ENCODE data around the gene HOXD13. TPM values are rescaled to one million over a fixed set of nuclear protein-coding genes. Genes with fewer than 3 reads are reported as not detected.

The HOXD13 gene
- total and polyA plus RNA-seq, 2 of the 8 experiments (the other 6 are each of a cell fraction or from before 2014, with no cell fraction given): not detected

- POLR2A ChIA-PET (ENCODE audit: partially characterized antibody): interaction anchor here (0.7 to 3.4 kb wide), 3 partner anchors 16 to 80 kb away, joined by 3 to 8 read pairs (median 4); no protein-coding TSS in a partner anchor
Observed at GRCh38 chr2:176098366-176099158, 6.0 kb downstream of the HOXD13 start.

More at GRCh38 chr2:176098366-176099158, 6.0 kb downstream of the HOXD13 start:
- H3K4me1 ChIP-seq (replicated peaks in 1 of 4; ENCODE audit: control insufficient read depth in 3 of 4, insufficient read depth in 4 of 4, low read length in 3 of 4): peaks cover 0 to 25% (median 12%) of the 10 kb centered on the region in 4 experiments; a peak in 6 of 7 replicates
- H3K23ac ChIP-seq (ENCODE audit: insufficient read length): no peak overlapping the region
- H4K5ac ChIP-seq (ENCODE audit: insufficient read length, low read depth, low read length): no peak overlapping the region
- H4K91ac ChIP-seq (replicated peaks; ENCODE audit: insufficient read length, low read length): no peak overlapping the region
- WGBS, 2 experiments (ENCODE audit: extremely low coverage in 1 of 2, insufficient coverage in 1 of 2, insufficient read length in 1 of 2, insufficient replicate concordance in 2 of 2, low coverage in 1 of 2, low lambda C conversion rate in 2 of 2, missing lambda C conversion rate in 1 of 2): 5% methylated on average over 31 of the region's 35 CpGs; no CpG with 5 or more reads in 1 of the 2 experiments
- H2BK12ac ChIP-seq (ENCODE audit: low read depth, low read length): 0 out of 2 replicates have a peak overlapping the region, but pooled peaks have one; percentile 60
- no peak overlapping the region for H3K14ac ChIP-seq (ENCODE audit: insufficient read length)
- peak overlapping the region; percentile 14 to 54 (median 24); a peak in 5 of 8 replicates for H3K4me3 ChIP-seq (ENCODE audit: extremely low read depth in 1 of 4, insufficient read depth in 2 of 4, low read depth in 3 of 4, low read length in 4 of 4)
- H3K36me3 ChIP-seq (ENCODE audit: control insufficient read depth in 2 of 4, insufficient read depth in 4 of 4, low read length in 3 of 4): no peaks in the 10 kb centered on the region; a peak in 1 of 8 replicates
- H3K9me3 ChIP-seq (ENCODE audit: insufficient read depth in 2 of 2, low read depth in 1 of 2, low read length in 1 of 2): no peaks in the 10 kb centered on the region
- H3K18ac ChIP-seq (ENCODE audit: extremely low read depth, low read length): peak overlapping the region; percentile 73
- peaks cover 79 to 99% (median 94%) of the 10 kb centered on the region in 4 experiments for H3K27me3 ChIP-seq (replicated peaks in 1 of 4; ENCODE audit: control insufficient read depth in 3 of 4, extremely low read depth in 1 of 4, insufficient read depth in 3 of 4, low read length in 3 of 4)
- peaks cover 6% of the 10 kb centered on the region for H3K23me2 ChIP-seq (ENCODE audit: low read depth, low read length)
- H3K4ac ChIP-seq (replicated peaks; ENCODE audit: insufficient read length, low read depth, low read length): no peak overlapping the region
- no peaks in the 10 kb centered on the region for H3K79me2 ChIP-seq (ENCODE audit: control insufficient read depth in 1 of 2, insufficient read depth in 2 of 2, low read length in 2 of 2)
- peak overlapping the region; percentile 14 to 77 for H3K4me2 ChIP-seq (ENCODE audit: insufficient read depth in 1 of 2, low read depth in 2 of 2, low read length in 2 of 2)
- H3K27ac ChIP-seq (ENCODE audit: low read depth, low read length): no peak overlapping the region
- no peak for FAIRE-seq
- peaks cover 12 to 39% of the 10 kb centered on the region in 2 experiments for H4K20me1 ChIP-seq (replicated peaks in 1 of 2; ENCODE audit: control insufficient read depth in 1 of 2, insufficient read depth in 2 of 2, low read length in 2 of 2)
- TF ChIP-seq KDM4A (IDR thresholded peaks at IDR 0.05; ENCODE audit: low read depth, low read length, severe bottlenecking) (peak; percentile 25), RBBP5 (IDR thresholded peaks at IDR 0.05; ENCODE audit: borderline replicate concordance, low read depth, low read length) (0 out of 2 replicates have a peak, but pooled peaks have one; percentile 33), CTBP2 (IDR thresholded peaks at IDR 0.05; ENCODE audit: borderline replicate concordance, insufficient read depth, insufficient read length, low read length) (peak; percentile 79), EZH2 (IDR thresholded peaks at IDR 0.05; ENCODE audit: low read depth, low read length, severe bottlenecking) (peak; percentile 0), CHD1 (IDR thresholded peaks at IDR 0.05; ENCODE audit: low read depth, low read length) (no peak), RNF2 (IDR thresholded peaks at IDR 0.05; ENCODE audit: borderline replicate concordance, low read depth, low read length, missing control alignments, poor library complexity, severe bottlenecking) (peak; percentile 71), SAP30 (IDR thresholded peaks at IDR 0.05; ENCODE audit: insufficient read depth, insufficient replicate concordance, low read length) (no peak)
- CTCF ChIA-PET (ENCODE audit: partially characterized antibody): interaction anchor here (0.6 to 6.5 kb wide), 30 partner anchors 7 to 1543 kb away, joined by 3 to 130 read pairs (median 4); partner anchors contain the start of genes EVX2 and HOXD4
- peak overlapping the region; percentile 81; the same call in 1 of the 2 replicates for H2BK15ac ChIP-seq (ENCODE audit: low read length)
- peak in 1 of 2 experiments; percentile 73 for DNase-seq (ENCODE audit: low read depth in 1 of 2, low spot score in 2 of 2)
- H3K9ac ChIP-seq (replicated peaks in 1 of 4; ENCODE audit: extremely low read depth in 1 of 4, low read depth in 3 of 4, low read length in 3 of 4): no peak overlapping the region
- H2BK120ac ChIP-seq (replicated peaks; ENCODE audit: low read depth, low read length): no peak overlapping the region
- peak overlapping the region; percentile 88; the same call in 1 of the 2 replicates for H2AK5ac ChIP-seq (ENCODE audit: low read depth, low read length)
- no peak overlapping the region for H4K8ac ChIP-seq (ENCODE audit: extremely low read depth, insufficient read depth, low read length)
- no peaks in the 10 kb centered on the region for H3K79me1 ChIP-seq (ENCODE audit: low read depth, low read length)
- H2BK5ac ChIP-seq (ENCODE audit: low read depth, low read length): no peak overlapping the region
- no peak overlapping the region for H2AFZ ChIP-seq (ENCODE audit: low read length)
- no peak overlapping the region for H2BK20ac ChIP-seq (ENCODE audit: low read length)
- H3K56ac ChIP-seq (replicated peaks; ENCODE audit: insufficient read length, low read depth, low read length): no peak overlapping the region

Data from H1 (cell line).